CD4-positive, CD25-positive, alpha-beta regulatory T cell (primary cell): Measurements from ENCODE around the gene SLC8A2. TPM values are rescaled to one million over a fixed set of nuclear protein-coding genes. Genes with fewer than 3 reads are reported as not detected.

Source experiments
- ATAC-seq, 2 donors: fragments of 150-1000 bp; cut with Tn5 transposase; one replicate each; pipeline ENCODE4 v1.10.0; 2021; ENCODE audit warnings: low read depth in 2 of 2, moderate number of reproducible peaks in 2 of 2, moderate library complexity in 1 of 2
- DNase-seq, 3 donors: peaks; one replicate each; pipeline versions ENCODE4 v3.0.0 to v3.0.0-alpha.2; 2012 to 2022; ENCODE audit warnings: mixed read lengths in 1 of 3
- H3K27ac ChIP-seq: one replicate; pipeline ENCODE4 v1.7.0; 2013; ENCODE audit warnings: mild to moderate bottlenecking, low read length; ENCODE audit not compliant: insufficient read depth, poor library complexity, severe bottlenecking
- H3K27me3 ChIP-seq: one replicate; pipeline ENCODE4 v1.7.0; 2013; ENCODE audit warnings: low read length; ENCODE audit not compliant: control insufficient read depth, insufficient read depth
- H3K36me3 ChIP-seq: one replicate; pipeline ENCODE4 v1.7.0; 2013; ENCODE audit warnings: mild to moderate bottlenecking, low read length, moderate library complexity; ENCODE audit not compliant: control insufficient read depth, insufficient read depth
- H3K4me1 ChIP-seq: 2 replicates; pipeline ENCODE4 v1.7.0; 2013; ENCODE audit warnings: mild to moderate bottlenecking, low read length; ENCODE audit not compliant: insufficient read depth, control insufficient read depth, poor library complexity, severe bottlenecking
- H3K4me3 ChIP-seq: one replicate; pipeline ENCODE4 v1.7.0; 2013; ENCODE audit warnings: low read depth, mild to moderate bottlenecking, low read length, moderate library complexity
- H3K9me3 ChIP-seq, 2 experiments: 1 replicate in 1 of 2; 2 replicates in 1 of 2; pipeline ENCODE4 v1.7.0; 2013; ENCODE audit warnings: low read length in 2 of 2, mild to moderate bottlenecking in 1 of 2, moderate library complexity in 1 of 2; ENCODE audit not compliant: control insufficient read depth in 2 of 2
- H3K27ac Mint-ChIP-seq, 3 donors: one replicate each; pipeline ENCODE4 v1.8.0; 2020 to 2022; ENCODE audit warnings: mild to moderate bottlenecking in 3 of 3, mixed read lengths in 3 of 3, moderate library complexity in 2 of 3
- H3K27me3 Mint-ChIP-seq: one replicate; pipeline ENCODE4 v1.8.0; 2022; ENCODE audit warnings: mild to moderate bottlenecking, mixed read lengths
- H3K36me3 Mint-ChIP-seq: one replicate; pipeline ENCODE4 v1.8.0; 2020; ENCODE audit warnings: mixed read lengths
- H3K4me1 Mint-ChIP-seq, 4 donors: one replicate each; pipeline ENCODE4 v1.8.0; 2020 to 2022; ENCODE audit warnings: mixed read lengths in 4 of 4, mild to moderate bottlenecking in 1 of 4
- H3K4me3 Mint-ChIP-seq, 4 donors: one replicate each; pipeline ENCODE4 v1.8.0; 2020 to 2022; ENCODE audit warnings: mild to moderate bottlenecking in 4 of 4, mixed read lengths in 4 of 4, moderate library complexity in 3 of 4
- H3K9me3 Mint-ChIP-seq, 7 donors: one replicate each; pipeline ENCODE4 v1.8.0; 2020 to 2022; ENCODE audit warnings: mixed read lengths in 7 of 7, mild to moderate bottlenecking in 3 of 7, moderate library complexity in 2 of 7
- polyA plus RNA-seq, 4 donors: library from polyadenylated mRNA; unstranded; fragments of 300-500 nt; fragmentation: Illumina TruSeq; gene quantifications; one replicate each; pipeline ENCODE4 v1.2.3, GENCODE V29; 2021
- total RNA-seq: library from RNA; stranded (reverse); gene quantifications from one replicate; pipeline ENCODE4 v1.2.3, GENCODE V29; 2022

Gene SLC8A2
- total and polyA plus RNA-seq, 5 donors from 2014 or later: not detected

- no peak overlapping the region for H3K27ac Mint-ChIP-seq
- DNase-seq (no peak), ATAC-seq (no peak)
- peaks cover 0 to 2% (median 0%) of the 10 kb centered on the region in 4 donors for H3K4me1 Mint-ChIP-seq
- Histone ChIP-seq H3K4me3 (no peak overlapping the region), H3K9me3 (no peaks in the 10 kb centered on the region), H3K4me1 (no peaks in the 10 kb centered on the region), H3K27me3 (peaks cover 22% of the 10 kb centered on the region), H3K27ac (no peak overlapping the region), H3K36me3 (no peaks in the 10 kb centered on the region)
- H3K36me3 Mint-ChIP-seq: no peaks in the 10 kb centered on the region
- H3K27me3 Mint-ChIP-seq: peaks cover 16% of the 10 kb centered on the region
- H3K4me3 Mint-ChIP-seq: no peak overlapping the region
- peaks cover 0 to 5% (median 0%) of the 10 kb centered on the region in 7 donors for H3K9me3 Mint-ChIP-seq
Measured at GRCh38 chr19:47461876-47462275, 9.8 kb downstream of the SLC8A2 start.

- Histone ChIP-seq H3K27ac (no peak overlapping the region), H3K4me1 (no peaks in the 10 kb centered on the region), H3K27me3 (peaks cover 36% of the 10 kb centered on the region), H3K36me3 (no peaks in the 10 kb centered on the region), H3K4me3 (no peak overlapping the region), H3K9me3 (peaks cover 6 to 10% of the 10 kb centered on the region in 2 experiments)
- no peaks in the 10 kb centered on the region for H3K36me3 Mint-ChIP-seq
- DNase-seq: no peak
- H3K27me3 Mint-ChIP-seq: peaks cover 31% of the 10 kb centered on the region
- ATAC-seq: no peak
- H3K27ac Mint-ChIP-seq: no peak overlapping the region
- no peak overlapping the region for H3K4me3 Mint-ChIP-seq
- H3K4me1 Mint-ChIP-seq: peaks cover 0 to 2% (median 0%) of the 10 kb centered on the region in 4 donors
- peaks cover 0 to 11% (median 5%) of the 10 kb centered on the region in 7 donors for H3K9me3 Mint-ChIP-seq
Measured at GRCh38 chr19:47459477-47459876, 12.2 kb downstream of the SLC8A2 start.

- Histone ChIP-seq H3K9me3 (peaks cover 6 to 10% of the 10 kb centered on the region in 2 experiments), H3K36me3 (no peaks in the 10 kb centered on the region), H3K27ac (no peak overlapping the region), H3K27me3 (peaks cover 36% of the 10 kb centered on the region), H3K4me1 (no peaks in the 10 kb centered on the region), H3K4me3 (no peak overlapping the region)
- peaks cover 0 to 11% (median 4%) of the 10 kb centered on the region in 7 donors for H3K9me3 Mint-ChIP-seq
- peaks cover 32% of the 10 kb centered on the region for H3K27me3 Mint-ChIP-seq
- DNase-seq (no peak), ATAC-seq (no peak)
- no peak overlapping the region for H3K27ac Mint-ChIP-seq
- no peaks in the 10 kb centered on the region for H3K36me3 Mint-ChIP-seq
- H3K4me1 Mint-ChIP-seq: peaks cover 0 to 2% (median 0%) of the 10 kb centered on the region in 4 donors
- H3K4me3 Mint-ChIP-seq: no peak overlapping the region
Measured at GRCh38 chr19:47458672-47459071, 13.0 kb downstream of the SLC8A2 start.

- Histone ChIP-seq H3K9me3 (peaks cover 6 to 10% of the 10 kb centered on the region in 2 experiments), H3K4me1 (no peaks in the 10 kb centered on the region), H3K4me3 (no peak overlapping the region), H3K27ac (no peak overlapping the region), H3K36me3 (no peaks in the 10 kb centered on the region), H3K27me3 (peaks cover 36% of the 10 kb centered on the region)
- H3K9me3 Mint-ChIP-seq: peaks cover 0 to 11% (median 4%) of the 10 kb centered on the region in 7 donors
- H3K27me3 Mint-ChIP-seq: peaks cover 31% of the 10 kb centered on the region
- no peaks in the 10 kb centered on the region for H3K36me3 Mint-ChIP-seq
- H3K4me3 Mint-ChIP-seq: no peak overlapping the region
- ATAC-seq (no peak), DNase-seq (no peak)
- no peak overlapping the region for H3K27ac Mint-ChIP-seq
- H3K4me1 Mint-ChIP-seq: peaks cover 0 to 2% (median 0%) of the 10 kb centered on the region in 4 donors
Measured at GRCh38 chr19:47456721-47457474, 14.8 kb downstream of the SLC8A2 start.

GRCh38 chr19:47450478-47450877 lies 21.2 kb downstream of the SLC8A2 start:
- ATAC-seq: no peak

GRCh38 chr19:47448360-47448727 lies 23.3 kb downstream of the SLC8A2 start:
- Mint-ChIP-seq H3K4me1 (peaks cover 12 to 50% (median 32%) of the 10 kb centered on the region in 4 donors), H3K36me3 (no peaks in the 10 kb centered on the region), H3K27me3 (peaks cover 70% of the 10 kb centered on the region), H3K27ac (no peak overlapping the region), H3K4me3 (peak overlapping the region in 2 of 4 donors; percentile 38 to 65), H3K9me3 (peaks cover 0 to 5% (median 2%) of the 10 kb centered on the region in 7 donors)
- ATAC-seq (no peak), DNase-seq (no peak)
- H3K36me3 ChIP-seq: no peaks in the 10 kb centered on the region
- H3K4me3 ChIP-seq: no peak overlapping the region
- H3K4me1 ChIP-seq: peaks cover 41% of the 10 kb centered on the region
- no peak overlapping the region for H3K27ac ChIP-seq
- H3K9me3 ChIP-seq: peaks cover 0 to 7% of the 10 kb centered on the region in 2 experiments
- H3K27me3 ChIP-seq: peaks cover 5% of the 10 kb centered on the region

More at GRCh38 chr19:47450478-47450877, 21.2 kb downstream of the SLC8A2 start:
- Histone ChIP-seq H3K9me3 (peaks cover under 1 to 7% of the 10 kb centered on the region in 2 experiments), H3K4me1 (peaks cover 21% of the 10 kb centered on the region), H3K27me3 (peaks cover 5% of the 10 kb centered on the region), H3K36me3 (no peaks in the 10 kb centered on the region), H3K27ac (no peak overlapping the region), H3K4me3 (no peak overlapping the region)
- Mint-ChIP-seq H3K9me3 (peaks cover 2 to 6% (median 2%) of the 10 kb centered on the region in 7 donors), H3K4me3 (no peak overlapping the region), H3K4me1 (peaks cover 3 to 30% (median 15%) of the 10 kb centered on the region in 4 donors), H3K27me3 (peaks cover 65% of the 10 kb centered on the region), H3K36me3 (no peaks in the 10 kb centered on the region), H3K27ac (no peak overlapping the region)
- DNase-seq: no peak

- H3K36me3 ChIP-seq: no peaks in the 10 kb centered on the region
- no peak overlapping the region for H3K27ac Mint-ChIP-seq
- peaks cover 76% of the 10 kb centered on the region for H3K27me3 Mint-ChIP-seq
- H3K4me1 ChIP-seq: peaks cover 44% of the 10 kb centered on the region
- peaks cover 6% of the 10 kb centered on the region for H3K27me3 ChIP-seq
- no peak overlapping the region for H3K4me3 ChIP-seq
- no peak overlapping the region for H3K27ac ChIP-seq
- peaks cover 0 to 5% (median 2%) of the 10 kb centered on the region in 7 donors for H3K9me3 Mint-ChIP-seq
- ATAC-seq (peak; percentile 36 to 39), DNase-seq (peak; percentile 40 to 58 (median 50))
- H3K4me1 Mint-ChIP-seq: peaks cover 12 to 53% (median 37%) of the 10 kb centered on the region in 4 donors
- no peaks in the 10 kb centered on the region for H3K36me3 Mint-ChIP-seq
- peak overlapping the region; percentile 43 to 88 (median 66) for H3K4me3 Mint-ChIP-seq
- peaks cover 0 to 7% of the 10 kb centered on the region in 2 experiments for H3K9me3 ChIP-seq
Measured at GRCh38 chr19:47447470-47448359, 24.0 kb downstream of the SLC8A2 start.
